ENCODE data around the gene RPL4. TPM values are rescaled to one million over a fixed set of nuclear protein-coding genes. Genes with fewer than 3 reads are reported as not detected.
"Not testable (repeated sequence)": the region's sequence is repeated elsewhere in the genome, so short reads cannot be mapped to it uniquely, and the experiment has no call there.

Gene RPL4
- polyA plus RNA-seq, 3 donors = 3,292 to 4,071 (median 3,588) TPM

DNA sequence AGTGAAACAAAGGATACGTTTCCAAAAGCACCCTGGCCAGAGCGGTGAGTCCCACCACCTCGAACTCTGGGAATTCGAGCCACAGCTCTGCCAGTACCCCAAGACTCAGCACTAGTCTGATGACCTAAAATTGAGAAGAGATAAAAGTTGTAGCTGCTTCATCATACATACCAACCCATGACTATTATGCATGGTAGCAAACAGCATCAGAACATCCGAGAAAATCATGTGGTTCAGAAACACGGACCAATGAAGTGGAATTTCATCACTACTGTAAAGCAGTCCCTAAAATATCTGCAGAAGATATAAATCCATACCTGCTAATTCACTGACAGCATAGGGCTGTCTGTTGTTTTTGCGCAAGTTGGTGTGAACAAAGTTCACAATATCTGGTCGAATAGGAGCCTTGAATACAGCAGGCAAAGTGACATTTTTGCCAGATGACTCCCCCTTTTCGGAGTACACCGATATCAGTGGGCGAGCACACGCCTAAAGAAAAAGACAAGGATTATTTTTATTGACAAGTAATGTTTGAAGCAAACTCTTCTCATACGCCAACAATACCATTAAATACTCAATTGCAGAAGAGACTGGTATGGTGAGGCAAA lies 1.5 kb downstream of the RPL4 start:
- not testable (repeated sequence) for DNase-seq

DNA sequence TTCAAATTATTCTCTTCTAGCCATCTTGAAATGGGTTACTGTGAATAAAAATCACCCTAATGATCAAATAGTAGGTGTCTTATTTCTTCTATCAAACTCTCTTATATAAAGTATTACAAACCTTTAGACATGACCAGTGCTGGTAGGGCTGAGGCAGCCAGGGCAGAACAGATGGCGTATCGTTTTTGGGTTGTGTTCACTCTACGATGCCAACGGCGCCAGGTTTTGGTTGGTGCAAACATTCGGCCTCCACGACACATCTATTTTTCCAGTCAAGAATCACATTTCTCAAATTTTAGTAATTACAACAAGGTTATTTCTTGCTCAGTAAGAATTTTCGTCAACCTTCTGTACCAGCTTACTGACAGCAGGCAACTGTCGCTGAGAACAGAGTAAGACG lies 2.2 kb downstream of the RPL4 start:
- DNase-seq = no peak

DNA sequence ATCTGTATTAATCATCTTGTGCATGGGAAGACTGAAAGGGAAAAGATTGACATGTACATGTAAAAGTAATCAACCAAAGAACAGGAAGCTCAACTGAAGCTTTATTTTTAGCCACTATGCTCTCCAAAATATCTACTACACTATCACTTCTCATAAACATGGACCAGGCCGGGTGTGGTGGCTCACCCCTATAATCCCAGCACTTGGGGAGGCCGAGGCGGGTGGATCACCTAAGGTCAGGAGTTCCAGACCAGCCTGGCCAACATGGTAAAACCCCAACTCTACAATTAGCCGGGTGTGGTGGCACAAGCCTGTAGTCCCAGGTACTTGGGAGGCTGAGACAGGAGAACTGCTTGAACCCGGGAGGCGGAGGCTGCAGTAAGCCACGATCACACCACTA lies 4.3 kb downstream of the RPL4 start:
- DNase-seq = not testable (repeated sequence)

DNA sequence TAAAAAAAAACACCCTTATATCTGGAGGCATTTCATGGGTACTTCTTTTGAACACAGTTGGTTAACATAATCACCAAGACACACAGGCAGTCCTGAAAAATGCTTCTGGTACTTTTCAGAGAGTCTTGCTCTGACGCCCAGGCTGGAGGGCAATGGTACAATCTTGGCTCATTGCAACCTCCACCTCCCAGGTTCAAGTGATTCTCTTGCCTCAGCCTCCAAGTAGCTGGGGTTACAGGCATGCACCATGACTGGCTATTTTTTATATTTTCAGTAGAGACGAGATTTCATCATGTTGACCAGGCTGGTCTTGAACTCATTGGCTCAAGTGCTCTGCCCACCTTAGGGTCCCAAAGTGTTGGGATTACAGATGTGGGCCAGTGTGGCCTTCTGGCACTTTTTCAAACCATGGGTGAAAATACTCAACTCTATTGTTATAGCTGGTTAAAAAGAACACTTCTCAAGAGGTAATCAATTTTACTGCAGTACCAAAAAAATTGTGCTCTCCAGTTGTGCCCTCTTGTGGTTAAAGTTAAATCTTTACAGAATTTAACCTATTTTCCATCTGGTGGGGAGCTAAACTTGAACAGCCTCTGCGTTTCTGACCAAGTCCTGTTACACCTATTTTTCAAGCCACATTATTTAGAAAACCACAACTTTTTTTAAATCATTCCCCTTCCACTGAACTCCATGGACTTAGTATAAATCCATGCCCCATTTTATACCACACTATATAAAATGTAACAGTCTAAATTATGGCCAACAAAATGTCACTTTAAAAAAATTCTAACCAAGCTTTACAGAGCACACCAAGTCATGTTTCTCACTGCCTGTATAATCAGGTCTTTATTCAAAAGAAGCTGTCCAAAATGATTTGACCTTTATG lies 5.9 kb downstream of the RPL4 start:
- no peak for DNase-seq

DNA sequence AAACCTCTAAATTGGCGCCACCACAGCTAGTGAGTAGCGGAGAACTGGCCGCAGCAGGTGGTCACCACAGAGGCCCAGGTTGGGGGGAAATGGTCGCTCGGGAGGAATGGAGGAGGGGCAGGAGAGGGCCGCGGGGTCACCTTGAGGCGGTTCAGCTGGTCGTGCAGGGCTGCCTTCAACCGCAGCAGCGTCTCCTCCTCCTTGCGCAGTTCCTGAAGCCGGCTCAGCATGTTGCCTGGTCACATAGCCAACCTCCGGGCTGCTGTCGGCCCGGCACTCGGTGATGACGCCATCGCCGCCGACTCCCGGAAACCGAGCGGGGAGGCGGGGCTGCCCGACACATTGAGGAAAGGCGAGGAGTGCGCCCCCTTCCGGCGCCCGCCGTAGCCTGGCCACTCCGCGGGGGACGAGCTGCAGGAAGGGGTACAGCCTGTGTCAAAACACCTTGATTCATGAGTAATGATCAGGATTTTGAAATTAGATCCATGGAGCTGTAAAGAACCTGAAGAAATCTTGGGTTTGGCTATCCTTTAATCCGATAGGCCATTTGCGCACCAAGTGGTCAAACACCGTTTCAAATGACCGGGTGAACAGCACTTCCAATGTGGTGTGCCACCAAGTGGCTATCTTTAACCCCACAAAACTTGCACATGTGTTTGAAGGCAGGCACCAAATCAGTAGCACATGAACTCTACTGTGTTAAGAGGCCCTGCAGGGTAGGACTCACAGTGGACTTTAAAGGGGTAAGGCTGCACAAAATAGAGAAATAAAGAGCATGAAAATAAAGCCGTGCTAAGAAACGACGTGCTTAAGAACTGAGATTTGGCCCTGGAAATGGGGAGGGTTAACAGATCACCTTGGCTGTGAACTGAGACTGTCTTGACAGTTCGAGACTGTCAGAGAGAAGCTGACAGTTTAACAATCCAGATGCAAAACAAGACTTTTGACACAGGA lies 6.9 kb downstream of the RPL4 start, which contains the start of gene SNAPC5:
TSS of gene SNAPC5 (minus strand) at position 261 of the 954 bp plus-strand sequence. CDS start at position 230, 31 bp downstream.
- DNase-seq = peak; percentile 94

DNA sequence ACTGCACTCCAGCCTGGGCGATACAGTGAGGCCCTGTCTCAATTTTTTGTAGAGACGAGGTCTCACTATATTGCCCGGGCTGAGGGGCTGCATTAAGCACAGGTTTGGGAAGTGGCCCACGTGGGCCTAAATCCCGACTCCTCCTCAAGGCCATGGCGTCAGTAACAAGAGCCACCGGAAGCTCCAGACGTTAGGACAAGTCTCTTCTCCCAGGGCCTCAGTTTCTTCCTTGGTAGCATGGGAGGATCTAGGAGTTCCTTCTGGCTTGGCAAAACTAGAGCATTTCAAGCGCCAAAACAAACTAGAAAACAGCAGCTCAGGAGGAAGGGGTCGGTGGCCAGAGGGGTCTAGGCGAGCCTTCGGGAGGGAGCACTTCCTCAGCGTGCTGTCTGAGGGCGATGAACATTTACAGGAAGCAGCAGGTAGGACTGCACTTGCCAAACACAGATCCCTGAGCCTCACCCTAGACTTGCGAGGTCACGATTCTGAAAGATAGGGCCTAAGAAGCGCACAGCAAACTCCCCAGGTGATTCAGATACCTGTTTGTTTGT lies 7.6 kb downstream of the RPL4 start:
- no peak for DNase-seq

DNA sequence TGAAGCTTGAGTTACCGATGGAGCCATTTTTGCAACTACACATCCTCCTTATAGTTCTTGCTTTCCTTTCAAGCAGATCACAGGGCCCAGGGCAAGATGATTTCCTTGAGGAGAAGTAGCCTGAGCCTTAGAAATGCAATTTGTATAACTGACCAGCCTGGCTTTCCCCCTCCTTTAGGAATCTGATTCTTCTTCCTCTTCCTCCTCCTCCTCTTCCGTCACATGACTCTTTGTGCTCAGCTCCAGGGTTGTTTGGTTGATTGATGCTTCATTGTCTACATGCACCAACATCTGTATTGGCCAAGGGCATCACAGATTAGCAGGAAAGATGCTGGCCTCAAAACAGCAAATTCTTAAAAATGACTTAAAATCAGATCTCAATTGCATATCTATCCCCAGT lies 10.4 kb downstream of the RPL4 start:
- DNase-seq = no peak

DNA sequence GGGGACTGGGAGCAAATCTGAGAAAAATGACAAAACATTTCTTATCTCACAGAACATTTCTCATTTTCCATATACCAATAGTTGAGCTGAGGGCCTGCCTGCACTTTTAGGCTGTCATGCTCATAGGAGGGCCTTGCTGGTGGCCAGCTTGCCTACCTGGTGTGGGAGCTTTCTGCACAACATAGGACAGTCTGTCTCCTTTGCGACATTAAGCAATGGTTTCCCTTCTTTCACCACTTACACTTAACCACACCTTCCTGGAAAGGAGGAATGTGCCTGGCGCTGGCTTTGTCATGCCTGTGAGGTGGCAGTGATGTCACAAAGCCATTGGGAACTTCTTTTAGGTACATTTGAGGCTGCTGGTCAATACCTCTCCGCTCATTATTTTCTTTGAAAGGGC lies 12.8 kb downstream of the RPL4 start:
- DNase-seq = no peak

DNA sequence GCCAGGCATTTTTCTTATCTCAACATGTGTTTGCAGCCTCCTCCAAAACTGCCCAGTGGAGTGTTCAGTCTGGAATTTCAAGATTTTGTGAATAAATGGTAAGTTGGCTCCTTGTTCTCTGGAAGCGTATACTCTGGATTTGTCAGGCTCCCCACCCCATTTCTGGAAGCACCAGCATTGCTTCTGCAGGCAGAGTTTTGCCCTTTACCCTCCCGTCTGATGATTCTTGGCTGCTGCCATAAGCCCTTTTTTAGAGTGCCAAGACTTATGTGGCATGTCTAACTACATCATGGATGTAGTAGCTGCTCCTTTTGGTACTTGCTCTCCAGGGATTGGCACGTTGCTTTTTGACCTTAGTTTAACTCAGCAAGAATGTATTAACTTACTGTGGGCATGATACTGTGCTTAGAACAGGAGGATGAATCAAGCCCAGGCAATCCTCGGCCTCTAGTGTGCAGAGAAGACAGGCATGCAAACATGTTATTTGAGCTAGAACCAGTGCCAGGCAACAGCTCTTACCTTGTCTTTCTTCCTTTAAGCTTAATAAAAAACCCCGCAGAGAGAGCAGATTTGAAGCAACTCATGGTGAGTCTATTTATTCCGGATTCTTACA lies 15.4 kb downstream of the RPL4 start:
- DNase-seq = no peak

DNA sequence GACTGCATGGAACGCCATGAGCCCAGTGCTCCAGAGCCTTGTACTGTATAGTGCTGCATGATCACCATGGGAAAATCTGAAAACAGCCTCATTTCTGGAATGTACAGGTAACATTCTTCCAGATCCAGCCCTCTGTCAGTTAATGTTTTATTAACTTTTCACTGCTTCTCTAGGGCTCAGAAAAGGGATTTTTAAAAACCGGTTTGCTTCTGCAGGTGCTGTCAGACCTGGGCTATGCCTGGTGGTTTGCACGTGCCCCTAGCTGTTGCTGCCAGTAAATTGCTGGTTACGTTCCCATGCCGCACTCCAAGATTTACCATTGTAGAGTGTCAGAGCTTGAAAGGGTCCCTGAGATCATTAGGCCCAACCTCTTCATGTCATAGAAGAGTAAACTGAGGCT lies 16.1 kb downstream of the RPL4 start:
- no peak for DNase-seq

DNA sequence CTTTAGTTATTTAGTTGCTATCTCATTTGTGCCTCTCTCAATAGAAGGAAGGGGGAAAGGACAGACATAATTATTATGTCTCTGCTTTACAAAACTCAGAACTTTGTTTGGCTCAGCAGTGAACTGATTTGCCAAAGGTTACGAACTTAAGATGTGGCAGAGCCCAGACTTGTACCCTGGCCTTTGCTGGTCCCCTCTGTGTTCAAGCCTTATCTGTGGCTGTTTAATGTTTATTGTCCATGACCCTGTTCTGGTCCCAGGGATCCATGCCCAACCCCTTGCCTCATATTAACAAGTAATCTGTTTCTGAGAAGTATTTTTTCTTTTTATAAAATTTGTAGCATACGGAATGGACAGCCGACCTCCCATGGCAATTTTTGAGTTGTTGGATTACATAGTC lies 17.8 kb downstream of the RPL4 start:
- no peak for DNase-seq

DNA sequence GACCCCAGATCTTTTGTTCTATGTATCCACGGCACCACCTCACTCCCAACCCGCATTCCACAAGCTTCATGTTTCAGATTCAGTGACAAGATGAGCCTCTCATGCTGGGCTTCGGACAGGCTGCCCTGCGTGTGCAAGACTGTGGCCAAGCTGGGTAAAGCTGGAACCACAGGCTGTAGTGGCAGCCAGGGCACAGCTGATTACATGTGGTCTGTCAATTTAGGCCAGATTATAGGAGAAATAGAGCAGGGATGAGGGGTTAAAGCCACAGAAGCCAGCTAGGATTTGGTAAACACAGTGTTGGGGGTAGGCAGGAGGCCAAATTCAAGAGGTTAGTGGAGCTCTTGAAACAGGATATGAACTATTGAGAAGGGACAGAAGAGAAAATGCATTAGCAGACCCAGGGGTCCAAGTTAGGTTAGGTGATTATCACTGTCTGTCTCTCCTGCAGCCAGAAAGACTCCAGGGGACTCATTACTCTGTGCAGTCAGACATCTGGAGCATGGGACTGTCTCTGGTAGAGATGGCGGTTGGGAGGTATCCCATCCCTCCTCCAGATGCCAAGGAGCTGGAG lies 20.0 kb downstream of the RPL4 start:
- DNase-seq = no peak

DNA sequence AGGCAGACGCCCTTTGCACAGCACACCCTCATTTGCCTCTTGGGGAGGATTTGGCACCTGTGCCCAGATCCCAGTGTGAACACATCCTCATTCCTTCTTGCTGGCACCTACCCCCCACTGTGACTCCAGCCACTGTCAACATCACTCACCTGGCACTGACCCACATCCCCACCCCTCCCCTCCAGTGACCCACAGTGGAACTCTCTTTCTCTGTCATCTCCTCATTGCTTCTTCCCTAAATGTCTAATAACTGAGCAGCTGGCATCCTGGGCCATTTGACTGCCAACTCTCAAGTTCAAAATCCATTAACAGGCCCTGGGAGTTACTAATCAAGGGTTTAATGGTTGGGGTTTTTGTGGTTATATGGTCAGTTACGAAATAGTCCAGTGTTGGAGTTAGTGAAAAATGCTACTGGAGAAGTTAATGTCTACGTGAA lies 21.5 kb downstream of the RPL4 start:
- no peak for DNase-seq

DNA sequence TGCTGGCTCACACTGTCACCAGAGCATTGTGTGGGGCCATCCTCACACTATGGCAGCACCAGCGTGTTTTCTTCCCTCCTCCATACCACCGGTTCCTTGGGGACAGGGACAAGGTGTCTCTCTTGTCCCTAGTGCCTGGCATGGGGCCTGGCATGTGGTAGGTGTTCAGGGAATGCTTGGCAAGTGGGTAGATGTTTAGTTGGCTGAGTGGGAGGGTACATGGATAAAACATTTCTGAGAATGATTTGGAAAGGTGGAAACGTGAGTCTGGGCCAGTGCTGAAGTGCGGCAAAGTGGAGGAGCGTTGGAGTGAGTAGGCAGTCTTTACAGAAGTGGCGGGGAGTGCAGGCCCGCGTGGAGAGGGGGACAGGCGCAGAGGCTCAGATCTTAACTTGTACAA lies 22.1 kb downstream of the RPL4 start:
- no peak for DNase-seq

DNA sequence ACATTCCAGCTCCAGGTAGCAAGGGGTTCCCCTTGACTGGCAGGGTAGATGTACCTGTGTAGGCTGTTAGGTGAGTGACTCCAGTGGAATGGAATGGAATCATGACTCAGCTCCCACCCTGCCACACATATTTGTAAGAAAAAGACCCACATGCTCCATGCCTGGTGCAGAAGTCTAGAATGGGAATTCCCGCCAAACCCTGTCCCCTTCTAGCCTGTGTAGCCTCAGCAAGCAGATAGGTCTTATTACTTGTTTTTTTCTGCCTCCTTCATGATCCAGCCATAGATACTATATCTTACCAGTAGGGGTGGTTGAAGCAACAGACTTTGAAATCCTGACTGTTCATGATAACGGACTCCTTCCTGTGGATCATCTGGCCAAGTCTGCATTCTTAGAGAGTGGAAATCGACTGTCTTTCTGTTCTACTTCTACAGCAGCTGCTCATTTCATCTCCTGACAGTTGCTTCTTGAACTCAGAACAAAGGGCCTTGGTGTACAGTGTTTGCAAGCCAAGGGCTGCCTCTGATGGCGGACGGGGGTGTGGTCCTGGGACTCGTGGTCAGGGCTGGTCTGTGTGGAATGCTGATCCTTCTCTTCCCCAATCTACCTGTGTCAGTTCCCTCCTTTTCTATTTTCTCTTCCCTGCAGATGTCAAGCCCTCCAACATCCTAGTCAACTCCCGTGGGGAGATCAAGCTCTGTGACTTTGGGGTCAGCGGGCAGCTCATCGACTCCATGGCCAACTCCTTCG lies 23.4 kb downstream of the RPL4 start:
- no peak for DNase-seq

DNA sequence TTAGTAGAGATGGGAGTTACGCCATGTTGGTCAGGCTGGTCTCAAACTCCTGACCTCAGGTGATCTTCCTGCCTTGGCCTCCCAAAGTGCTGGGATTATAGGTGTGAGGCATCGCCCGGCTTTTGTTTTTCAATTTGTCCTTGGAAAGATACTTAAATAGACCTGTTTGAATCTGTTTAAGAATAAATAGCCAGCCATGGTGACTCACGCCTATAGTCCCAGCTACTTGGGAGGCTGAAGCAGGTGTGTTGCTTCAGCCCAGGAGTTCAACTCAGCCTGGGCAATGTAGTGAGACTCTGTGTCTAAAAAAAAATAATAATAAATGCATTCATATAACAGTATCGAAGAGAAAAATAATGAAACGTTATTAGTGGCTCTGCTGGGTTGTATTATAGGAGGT lies 24.4 kb downstream of the RPL4 start:
- no peak for DNase-seq

DNA sequence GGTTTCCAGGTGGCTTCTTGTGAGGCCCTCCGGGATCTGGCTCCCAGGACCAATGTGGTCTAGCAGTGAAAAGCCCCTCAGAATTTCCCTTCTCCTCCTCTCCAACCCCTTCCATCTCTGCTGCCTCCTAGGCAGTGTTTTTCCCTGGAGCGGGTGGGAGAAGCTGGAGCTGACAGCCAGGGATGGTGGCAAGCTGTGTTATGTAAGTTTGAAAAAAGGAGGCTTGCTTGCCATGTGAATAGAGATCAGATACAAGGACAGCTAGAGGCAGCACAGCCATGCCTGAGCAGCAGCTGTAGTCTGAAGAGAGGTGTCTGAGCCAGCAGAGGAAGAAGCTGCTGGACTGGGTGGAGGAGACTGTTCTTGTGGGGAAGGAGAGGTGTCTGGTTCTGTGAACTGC lies 27.6 kb downstream of the RPL4 start:
- DNase-seq = no peak

DNA sequence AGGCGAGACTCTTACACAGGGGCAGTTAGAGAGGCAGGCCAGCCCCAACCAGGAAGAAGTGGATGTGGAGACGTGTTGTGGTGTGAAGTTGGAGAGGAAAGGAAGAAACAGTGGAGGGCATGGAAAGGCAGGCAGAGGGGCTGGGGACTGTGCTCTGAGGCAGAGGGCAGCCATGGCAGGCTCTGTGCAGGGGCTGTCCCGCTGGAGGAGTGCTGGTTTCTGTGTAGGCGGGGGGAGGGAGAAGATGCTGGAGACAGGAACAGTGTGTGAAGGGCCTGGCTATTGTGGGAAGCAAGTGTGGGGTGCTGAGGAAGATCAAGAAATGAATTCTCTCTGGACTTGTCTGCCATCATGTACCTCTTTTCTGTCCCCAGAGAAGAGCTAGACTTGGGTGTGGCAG lies 28.1 kb downstream of the RPL4 start:
- no peak for DNase-seq

DNA sequence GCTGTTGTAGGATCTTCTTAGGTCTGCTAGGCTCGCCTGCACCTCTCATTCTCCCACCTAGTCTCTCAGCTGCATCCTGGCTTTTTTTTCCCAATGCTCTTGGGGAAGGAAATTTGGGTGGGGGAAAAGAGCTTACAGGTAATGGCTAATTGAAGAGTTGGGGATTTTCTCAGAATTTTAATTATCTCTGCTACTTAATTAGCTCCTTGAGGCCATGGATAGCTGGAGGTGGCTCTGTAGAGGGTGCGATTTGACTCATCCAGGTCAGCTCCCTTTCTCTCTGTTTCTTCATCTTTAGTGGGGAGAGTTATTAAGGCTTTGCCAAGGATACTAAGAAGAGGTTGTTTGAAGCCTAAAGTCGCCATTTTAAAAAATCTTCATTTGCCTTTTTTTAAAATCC lies 29.7 kb downstream of the RPL4 start:
- DNase-seq = no peak

DNA sequence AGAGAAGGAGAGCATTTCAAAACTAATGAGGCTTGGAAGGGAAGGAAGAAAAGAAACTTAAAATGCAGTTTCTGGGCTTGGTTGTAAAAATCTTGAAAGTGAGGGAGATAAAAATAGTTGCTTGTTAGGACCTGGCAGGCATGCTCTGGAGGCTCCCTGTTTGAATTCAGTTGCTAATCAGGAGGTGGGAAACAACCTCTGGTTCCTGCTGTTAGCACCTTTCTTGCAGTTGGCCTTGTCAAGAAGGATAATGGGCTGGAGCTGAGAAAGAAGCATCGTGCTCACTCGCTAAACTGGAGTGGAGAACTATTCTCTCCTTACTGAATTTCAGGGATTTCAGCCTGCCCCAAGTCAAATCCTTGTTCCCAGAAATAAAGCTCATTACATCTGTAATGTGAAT lies 30.5 kb downstream of the RPL4 start:
- no peak for DNase-seq
